Kidney (tissue), 14 donors: ENCODE measurements around the gene ZIC4. TPM values are rescaled to one million over a fixed set of nuclear protein-coding genes. Genes with fewer than 3 reads are reported as not detected.

ENCODE experiments used
- DNase-seq, 5 donors: peaks; one replicate each; pipeline ENCODE4 v3.0.0-alpha.2; 2013 to 2020
- FAIRE-seq: peaks from 2 replicates; lab custom pipeline; 2012; peaks lifted over from hg19 to GRCh38; lab: Jason Lieb, UNC
- H3K27ac ChIP-seq, 2 donors: one replicate each; pipeline ENCODE4 v1.7.0; 2013; ENCODE audit warnings: low read depth in 2 of 2, low read length in 2 of 2, inconsistent platforms in 1 of 2
- H3K27me3 ChIP-seq: one replicate; pipeline ENCODE4 v1.7.1; 2013; ENCODE audit warnings: low read length, inconsistent platforms; ENCODE audit not compliant: control insufficient read depth, insufficient read depth
- H3K36me3 ChIP-seq, 3 donors: one replicate each; pipeline versions ENCODE4 v1.7.0 to v1.7.1; 2013; ENCODE audit warnings: low read length in 3 of 3, control low read depth in 1 of 3, inconsistent platforms in 1 of 3; ENCODE audit not compliant: insufficient read depth in 3 of 3, control insufficient read depth in 2 of 3
- H3K4me1 ChIP-seq, 3 donors: one replicate each; pipeline versions ENCODE4 v1.7.0 to v1.7.1; 2013; ENCODE audit warnings: low read length in 3 of 3, inconsistent platforms in 1 of 3, low read depth in 1 of 3; ENCODE audit not compliant: control insufficient read depth in 2 of 3, insufficient read depth in 2 of 3
- H3K4me3 ChIP-seq, 3 donors: one replicate each; pipeline versions ENCODE4 v1.7.0 to v1.8.1; 2013; ENCODE audit warnings: low read length in 3 of 3, control low read depth in 1 of 3, inconsistent platforms in 1 of 3
- H3K9ac ChIP-seq, 3 donors: one replicate each; pipeline versions ENCODE4 v1.7.0 to v1.7.1; 2013; ENCODE audit warnings: low read length in 3 of 3, control low read depth in 1 of 3, inconsistent platforms in 1 of 3
- H3K9me3 ChIP-seq, 3 donors: one replicate each; pipeline versions ENCODE4 v1.7.0 to v1.7.1; 2013; ENCODE audit warnings: low read length in 3 of 3, control low read depth in 1 of 3, inconsistent platforms in 1 of 3; ENCODE audit not compliant: control insufficient read depth in 2 of 3, insufficient read depth in 1 of 3
- intact Hi-C: fragments of 100-400 bp; cut with DNase I; formaldehyde crosslinking; loops from one replicate; pipeline ENCODE4 v1.11.1; 2022
- polyA plus RNA-seq: library from polyadenylated mRNA; stranded (reverse); fragments of 350-450 nt; fragmentation: Illumina TruSeq; extraction: RNeasy Lipid Tissue Mini Kit (QIAGEN cat#74804); gene quantifications from one replicate; pipeline ENCODE4 v1.2.3, GENCODE V29; 2014; ENCODE audit warnings: low read depth, low replicate concordance; ENCODE audit not compliant: insufficient read depth
- total RNA-seq: library from RNA; stranded (reverse); fragmentation: NEBNext Ultra II Directional; extraction: Animal tissue kit (Norgen Biotek cat#: 25700); gene quantifications from one replicate; pipeline ENCODE4 v1.2.1, GENCODE V29; 2021
- TF ChIP-seq, protein P1 (sequence below): IDR thresholded peaks from 3 replicates; pipeline ENCODE4 v1.5.1; 2012; ENCODE audit warnings: mild to moderate bottlenecking, moderate library complexity, borderline replicate concordance; ENCODE audit not compliant: insufficient read depth; ENCODE audit errors: extremely low read depth
- donor health status: control.
- donor health status: control.
- donor health status: control.
- donor health status: control.
- donor health status: control.
- donor health status: DM: yes; HTN: yes; CAD: no.
- donor health status: Normal renal cell carcinoma (clear cell type).

The ZIC4 gene
- total and polyA plus RNA-seq, 2 donors from 2014 or later = not detected

DNA sequence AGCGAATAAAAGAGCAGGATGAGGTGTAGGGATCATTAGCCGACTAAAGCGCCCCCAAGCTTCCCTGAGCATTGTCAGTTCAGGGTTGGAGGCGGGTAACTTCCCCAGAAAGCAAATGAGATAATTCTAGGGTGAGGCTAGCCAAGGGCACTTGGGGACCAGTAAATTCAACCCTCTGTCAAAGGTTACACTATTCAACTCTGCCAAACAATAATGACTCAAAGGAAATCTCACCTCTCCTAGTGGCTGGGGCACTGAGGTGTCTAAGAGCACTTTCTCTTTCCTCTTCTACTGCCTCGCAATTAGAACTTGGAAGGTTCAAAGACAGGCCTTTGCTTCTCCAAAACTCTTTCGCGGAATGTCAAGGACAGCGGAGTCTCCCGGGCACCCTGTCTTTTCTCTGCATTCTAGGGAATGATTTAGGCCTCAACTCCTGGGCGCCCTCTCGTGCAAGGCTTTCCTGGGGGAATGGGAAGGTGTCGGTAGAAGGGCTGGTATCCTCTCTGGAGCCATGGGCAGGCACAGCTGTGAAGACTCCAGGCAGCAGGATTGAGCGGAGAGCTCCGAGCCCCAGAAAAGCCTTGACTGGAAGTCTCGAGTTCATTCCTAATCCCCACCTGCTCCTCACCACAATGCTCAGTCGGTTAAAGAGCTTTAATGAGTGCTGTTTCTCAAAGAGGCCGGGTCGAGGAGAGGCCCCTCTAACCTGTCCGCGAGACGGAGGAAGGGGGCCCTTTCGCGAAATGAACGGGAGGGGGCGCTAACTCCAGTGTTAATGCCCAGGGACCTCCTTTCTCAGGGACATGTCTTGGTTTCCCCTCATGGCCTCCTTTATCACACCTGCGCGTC is 21.9 kb downstream of the ZIC4 start:
- Histone ChIP-seq H3K4me3 (no peak overlapping the region), H3K9me3 (no peaks in the 10 kb centered on the region), H3K27me3 (peaks cover 90% of the 10 kb centered on the region), H3K36me3 (no peaks in the 10 kb centered on the region), H3K27ac (no peak overlapping the region), H3K9ac (no peak overlapping the region), H3K4me1 (no peaks in the 10 kb centered on the region)
- TF ChIP-seq, protein P1, sequence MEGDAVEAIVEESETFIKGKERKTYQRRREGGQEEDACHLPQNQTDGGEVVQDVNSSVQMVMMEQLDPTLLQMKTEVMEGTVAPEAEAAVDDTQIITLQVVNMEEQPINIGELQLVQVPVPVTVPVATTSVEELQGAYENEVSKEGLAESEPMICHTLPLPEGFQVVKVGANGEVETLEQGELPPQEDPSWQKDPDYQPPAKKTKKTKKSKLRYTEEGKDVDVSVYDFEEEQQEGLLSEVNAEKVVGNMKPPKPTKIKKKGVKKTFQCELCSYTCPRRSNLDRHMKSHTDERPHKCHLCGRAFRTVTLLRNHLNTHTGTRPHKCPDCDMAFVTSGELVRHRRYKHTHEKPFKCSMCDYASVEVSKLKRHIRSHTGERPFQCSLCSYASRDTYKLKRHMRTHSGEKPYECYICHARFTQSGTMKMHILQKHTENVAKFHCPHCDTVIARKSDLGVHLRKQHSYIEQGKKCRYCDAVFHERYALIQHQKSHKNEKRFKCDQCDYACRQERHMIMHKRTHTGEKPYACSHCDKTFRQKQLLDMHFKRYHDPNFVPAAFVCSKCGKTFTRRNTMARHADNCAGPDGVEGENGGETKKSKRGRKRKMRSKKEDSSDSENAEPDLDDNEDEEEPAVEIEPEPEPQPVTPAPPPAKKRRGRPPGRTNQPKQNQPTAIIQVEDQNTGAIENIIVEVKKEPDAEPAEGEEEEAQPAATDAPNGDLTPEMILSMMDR = no peak
- FAIRE-seq = no peak
- DNase-seq = no peak
- intact Hi-C loops = no loop called here

DNA sequence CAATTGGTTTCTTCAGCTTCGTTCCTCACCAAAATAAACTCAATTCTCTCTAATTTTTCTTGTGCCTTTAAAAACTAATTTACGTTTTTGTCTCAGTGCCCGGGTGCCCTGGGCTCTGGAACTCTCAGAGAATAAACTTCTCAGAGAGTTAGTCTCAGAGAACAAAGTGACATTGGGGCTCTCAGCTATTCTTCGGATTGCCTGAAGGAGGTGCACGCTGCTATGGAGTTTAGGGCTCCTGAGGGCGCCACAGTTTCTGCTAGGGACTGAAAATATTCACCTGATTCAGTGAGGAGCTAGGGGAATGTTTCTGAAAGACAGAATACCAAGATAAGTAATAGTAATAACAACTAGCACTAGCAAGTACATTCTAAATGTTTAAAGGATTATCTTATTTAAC is 22.7 kb downstream of the ZIC4 start:
- Histone ChIP-seq H3K9ac (no peak overlapping the region), H3K36me3 (no peaks in the 10 kb centered on the region), H3K4me1 (no peaks in the 10 kb centered on the region), H3K4me3 (no peak overlapping the region), H3K27ac (no peak overlapping the region), H3K9me3 (no peaks in the 10 kb centered on the region), H3K27me3 (peaks cover 90% of the 10 kb centered on the region)
- TF ChIP-seq, protein P1 = no peak
- intact Hi-C loops = no loop called here
- DNase-seq (no peak), FAIRE-seq (no peak)

DNA sequence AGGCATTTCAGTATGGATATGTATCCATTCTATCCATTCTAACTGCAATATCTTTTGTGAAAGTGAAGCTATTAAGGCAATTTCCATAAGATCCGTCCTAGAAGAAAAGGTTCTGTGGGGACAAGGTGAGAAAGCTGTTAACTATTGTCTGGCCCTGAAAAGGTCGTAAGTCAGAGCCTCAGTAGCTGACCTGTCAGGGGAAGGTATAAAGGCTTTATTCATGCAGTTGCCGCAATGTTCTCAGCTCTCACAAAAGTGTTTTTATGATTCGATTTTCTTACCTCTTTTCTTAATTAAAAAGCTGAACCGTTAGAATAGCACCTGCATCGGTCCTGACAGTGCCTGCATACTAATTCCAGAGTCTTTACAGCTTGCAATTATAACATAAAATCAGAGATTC is 24.7 kb downstream of the ZIC4 start:
- Histone ChIP-seq H3K4me3 (no peak overlapping the region), H3K4me1 (no peaks in the 10 kb centered on the region), H3K9me3 (no peaks in the 10 kb centered on the region), H3K9ac (no peak overlapping the region), H3K27me3 (peaks cover 90% of the 10 kb centered on the region), H3K36me3 (no peaks in the 10 kb centered on the region), H3K27ac (no peak overlapping the region)
- no peak for FAIRE-seq
- DNase-seq = no peak
- TF ChIP-seq, protein P1 = no peak
- intact Hi-C loops = no loop called here
